Activated CD4-positive, alpha-beta T cell treated with anti-CD3 and anti-CD28 coated beads for 48 hours (primary cell): ENCODE results near the gene TRAF7.

ENCODE experiments used
- DNase-seq: peaks from one replicate; pipeline ENCODE4 v3.0.0-alpha.2; 2020

The TRAF7 gene

DNA sequence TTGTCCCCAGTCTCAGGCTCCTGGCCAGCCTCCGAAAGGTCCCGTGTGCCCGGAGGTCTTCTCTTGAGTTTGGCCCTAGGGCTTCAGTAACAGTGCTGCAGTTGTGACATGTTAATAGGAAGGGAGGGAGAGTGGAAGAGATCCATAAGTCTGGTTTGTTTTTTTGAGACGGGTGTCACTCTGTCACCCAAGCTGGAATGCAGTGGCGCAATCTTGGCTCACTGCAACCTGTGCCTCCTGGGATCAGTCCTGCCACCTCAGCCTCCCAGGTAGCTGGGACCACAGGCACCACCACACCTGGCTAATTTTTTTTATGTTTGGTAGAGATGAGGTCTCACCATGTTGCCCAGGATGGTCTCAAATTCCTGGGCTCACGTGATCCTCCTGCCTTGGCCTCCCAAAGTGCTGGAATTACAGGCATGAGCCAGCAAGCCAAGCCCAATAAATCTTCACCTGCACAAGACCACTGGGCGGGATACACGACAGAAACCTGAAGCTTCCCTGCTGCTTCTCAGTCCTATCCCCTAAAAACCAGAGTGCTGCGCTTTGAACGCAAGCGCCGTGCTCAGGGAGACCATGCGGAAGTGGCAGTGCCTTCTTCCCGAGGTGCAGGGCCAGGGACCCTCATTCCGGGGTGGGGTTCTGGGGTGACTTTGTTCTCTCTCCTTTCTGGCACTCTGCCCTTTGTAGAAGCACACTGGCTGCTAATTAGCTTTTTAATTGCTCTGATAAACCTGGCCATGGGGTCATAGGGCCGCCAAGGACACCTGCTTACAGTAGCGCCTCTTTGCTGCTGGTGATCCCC lies 10.9 kb downstream of the TRAF7 start:
- no peak for DNase-seq

DNA sequence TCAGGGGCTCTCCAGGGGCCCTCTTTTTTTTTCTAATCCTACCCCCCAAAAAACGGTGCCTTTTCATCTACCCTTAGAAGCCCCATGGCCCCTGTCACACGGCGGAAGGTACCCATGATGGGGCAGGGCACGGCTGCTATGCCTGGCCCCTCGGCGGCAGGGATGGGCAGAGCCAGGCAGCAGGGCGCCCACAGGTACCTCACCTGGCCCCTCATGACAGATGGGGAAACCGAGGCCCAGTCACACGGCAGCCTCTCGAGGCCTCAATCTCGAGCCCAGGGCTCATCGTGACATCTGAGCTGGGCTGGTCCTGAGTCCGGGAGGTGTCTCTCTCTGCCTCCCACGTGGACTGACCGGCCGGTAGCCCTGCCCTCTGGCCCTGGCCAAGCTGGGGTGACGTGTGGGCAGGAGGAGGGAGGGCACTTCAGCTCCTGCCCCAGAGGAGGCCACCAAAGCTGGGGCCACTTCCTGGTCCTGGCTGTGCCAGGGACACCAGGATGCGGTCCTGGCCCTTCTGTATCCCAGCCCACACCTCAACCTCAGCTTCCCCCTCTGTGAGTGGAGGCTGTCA lies 11.6 kb downstream of the TRAF7 start:
- no peak for DNase-seq

DNA sequence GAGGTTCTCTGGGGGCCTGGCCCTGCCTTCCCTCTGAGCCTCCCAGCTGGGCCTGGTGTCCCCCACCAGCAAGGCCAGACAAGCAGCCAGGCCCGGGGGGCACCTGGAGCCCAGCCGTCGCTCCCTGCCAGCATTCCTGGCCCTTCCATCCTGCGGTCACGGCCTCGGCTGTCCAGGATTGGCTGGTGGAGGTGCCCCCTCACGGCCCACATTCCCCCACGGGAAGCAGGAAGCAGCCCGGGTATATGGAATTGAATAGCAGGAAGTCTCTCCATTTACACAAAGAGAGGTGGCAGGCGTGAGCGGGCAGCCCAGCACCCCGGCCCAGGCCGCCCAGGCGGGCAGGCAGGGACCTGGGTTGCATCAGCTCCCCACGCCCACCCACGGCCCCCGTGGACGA lies 14.5 kb downstream of the TRAF7 start:
- no peak for DNase-seq

DNA sequence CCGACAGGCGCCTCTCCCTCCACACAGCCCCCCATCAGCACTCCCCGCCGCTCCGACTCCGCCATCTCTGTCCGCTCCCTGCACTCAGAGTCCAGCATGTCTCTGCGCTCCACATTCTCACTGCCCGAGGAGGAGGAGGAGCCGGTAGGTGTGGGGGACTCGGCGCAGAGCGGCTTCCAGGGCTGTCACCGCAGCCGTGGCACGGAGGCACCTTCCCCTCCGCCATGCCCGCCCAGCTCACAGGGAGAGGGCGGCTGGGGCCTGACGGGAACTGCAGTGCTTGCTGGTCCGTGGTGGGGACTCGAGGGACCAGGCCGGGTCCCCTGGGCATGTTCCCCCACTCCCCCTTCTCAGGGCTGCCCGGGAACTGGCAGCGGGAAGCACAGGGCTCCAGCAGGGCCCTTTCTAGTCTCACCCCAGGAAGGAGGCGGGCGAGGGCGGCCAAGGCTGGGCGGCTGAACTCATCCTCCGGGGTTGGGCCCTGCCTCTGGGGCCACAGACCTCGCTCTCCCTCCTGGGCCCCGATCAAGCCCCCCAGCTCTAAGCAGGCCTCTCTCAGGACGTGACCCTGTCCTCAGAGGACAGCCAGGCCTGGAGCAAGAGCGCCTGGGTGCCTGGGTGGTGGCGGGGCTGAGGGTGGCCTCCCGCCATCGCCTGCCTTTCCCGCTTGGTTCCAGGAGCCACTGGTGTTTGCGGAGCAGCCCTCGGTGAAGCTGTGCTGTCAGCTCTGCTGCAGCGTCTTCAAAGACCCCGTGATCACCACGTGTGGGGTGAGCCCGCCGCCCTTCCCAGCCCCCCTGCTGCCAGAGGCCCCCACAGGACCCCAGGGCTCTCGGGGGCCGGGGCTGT lies 15.2 kb downstream of the TRAF7 start:
- no peak for DNase-seq

DNA sequence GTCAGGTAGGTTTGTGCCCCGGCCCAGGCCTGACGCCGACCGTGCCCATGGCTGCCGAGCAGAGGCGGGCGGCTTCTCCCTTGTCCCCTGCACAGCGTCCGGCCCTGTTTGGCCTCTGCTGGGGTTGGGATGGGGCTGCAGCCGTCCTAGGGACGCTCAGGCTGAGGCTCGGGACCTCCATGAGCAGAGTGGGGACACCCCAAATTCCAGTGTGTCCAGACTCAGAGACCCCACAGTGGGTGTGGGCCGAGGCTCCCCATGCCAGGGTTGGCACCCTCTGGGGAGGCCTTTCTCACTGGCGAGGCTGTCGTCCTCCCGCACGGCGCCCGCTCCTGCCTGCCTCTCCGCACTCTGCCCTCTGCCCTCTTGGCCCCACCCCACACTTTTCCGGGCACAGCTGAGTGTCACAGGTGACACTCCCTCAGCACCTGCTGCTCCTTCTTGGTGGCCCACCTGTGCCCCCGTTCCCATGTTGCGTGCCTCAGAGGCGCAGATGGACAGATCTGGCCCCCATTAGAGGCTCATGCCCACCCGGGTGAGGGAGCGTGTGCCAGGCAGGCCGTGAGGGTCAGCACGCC lies 16.1 kb downstream of the TRAF7 start:
- no peak for DNase-seq

DNA sequence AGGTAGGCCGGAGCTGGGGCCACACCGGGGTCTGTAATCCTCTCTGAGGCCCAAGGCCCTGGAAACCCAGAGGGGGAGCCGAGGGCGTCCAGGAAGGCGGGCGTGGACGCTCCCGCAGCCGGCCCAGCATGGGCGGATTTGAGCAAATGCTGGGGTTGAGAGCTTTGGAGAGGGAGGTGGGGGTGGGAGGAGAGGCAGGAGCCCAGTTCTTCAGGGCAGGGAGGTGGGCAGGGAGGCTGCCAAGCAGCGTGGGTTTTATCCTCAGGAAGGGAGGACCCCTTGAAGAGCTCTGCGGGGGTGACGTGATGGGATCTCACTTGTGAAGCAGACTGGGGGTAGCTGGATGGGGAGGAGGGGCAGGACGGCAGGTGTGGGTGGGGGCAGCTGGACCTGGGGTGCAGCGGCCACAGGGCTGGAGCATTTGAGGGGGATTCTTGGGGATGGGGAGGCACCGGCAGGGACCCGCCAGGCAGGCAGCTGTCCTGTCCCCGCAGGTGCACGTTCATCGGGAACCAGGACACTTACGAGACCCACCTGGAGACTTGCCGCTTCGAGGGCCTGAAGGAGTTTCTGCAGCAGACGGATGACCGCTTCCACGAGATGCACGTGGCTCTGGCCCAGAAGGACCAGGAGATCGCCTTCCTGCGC lies 17.2 kb downstream of the TRAF7 start:
- DNase-seq: no peak

DNA sequence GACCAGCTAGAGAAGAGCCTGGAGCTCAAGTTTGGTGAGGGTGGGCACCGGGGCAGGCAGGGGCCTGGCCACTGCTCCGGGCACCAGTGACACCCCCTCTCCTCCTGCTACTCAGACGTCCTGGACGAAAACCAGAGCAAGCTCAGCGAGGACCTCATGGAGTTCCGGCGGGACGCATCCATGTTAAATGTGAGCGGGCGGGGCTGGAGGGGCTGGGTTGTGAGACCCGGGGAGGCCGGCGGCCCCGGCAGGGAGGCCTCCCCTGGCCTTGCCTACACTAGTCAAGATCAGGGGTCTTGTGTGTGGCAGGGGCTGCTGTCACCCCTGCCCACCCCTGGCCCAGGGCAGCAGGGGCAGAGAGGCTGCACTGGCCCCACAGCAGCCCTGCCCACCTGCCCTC lies 17.8 kb downstream of the TRAF7 start:
- DNase-seq: no peak

DNA sequence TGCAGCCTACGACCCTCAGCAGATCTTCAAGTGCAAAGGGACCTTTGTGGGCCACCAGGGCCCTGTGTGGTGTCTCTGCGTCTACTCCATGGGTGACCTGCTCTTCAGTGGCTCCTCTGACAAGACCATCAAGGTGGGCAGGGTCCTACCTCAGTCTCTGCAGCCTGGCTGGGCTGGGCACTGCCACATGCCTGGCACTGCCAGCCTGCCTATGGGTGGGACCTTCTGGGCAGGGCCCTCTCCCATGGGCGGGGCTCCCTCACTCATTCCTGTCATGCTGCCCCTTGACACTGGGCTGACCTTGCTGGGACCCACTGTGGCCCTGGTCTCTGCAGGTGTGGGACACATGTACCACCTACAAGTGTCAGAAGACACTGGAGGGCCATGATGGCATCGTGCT lies 18.3 kb downstream of the TRAF7 start:
- no peak for DNase-seq

DNA sequence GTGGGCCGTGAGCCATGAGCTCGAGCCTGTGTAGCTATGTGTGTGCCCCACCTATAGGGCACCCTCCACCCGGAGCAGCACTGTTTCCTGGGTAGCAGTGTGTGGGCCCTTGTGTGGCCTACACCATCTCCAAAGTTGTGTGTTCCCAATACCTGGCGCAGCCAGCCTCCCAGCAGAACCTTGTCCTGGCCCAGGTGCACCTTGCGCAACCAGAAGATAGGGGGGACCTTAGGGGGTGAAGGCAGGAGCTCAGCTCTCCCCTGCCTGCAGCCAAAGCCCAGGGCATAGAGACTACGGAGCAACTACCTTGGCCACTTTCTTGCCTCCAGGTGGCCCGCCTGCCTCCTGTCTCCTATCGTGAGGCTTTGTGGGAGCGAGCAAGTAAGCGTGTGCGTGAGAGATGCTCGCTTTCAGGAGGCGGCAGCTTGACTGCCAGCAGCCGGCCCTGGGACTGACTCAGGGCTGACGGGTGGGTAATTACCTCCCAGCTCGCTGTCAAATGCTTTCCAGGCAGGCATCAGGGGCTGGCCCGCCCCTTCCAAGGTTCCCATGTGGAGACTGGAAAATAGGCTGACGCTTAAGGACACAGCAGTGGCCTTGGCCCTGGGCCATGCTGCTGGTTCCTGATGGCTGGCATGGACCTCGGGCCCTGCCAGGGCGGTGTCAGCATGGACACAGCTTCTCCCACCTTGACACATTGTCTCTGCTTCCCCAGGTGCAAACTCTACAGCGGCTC lies 19.0 kb downstream of the TRAF7 start:
- DNase-seq: no peak

DNA sequence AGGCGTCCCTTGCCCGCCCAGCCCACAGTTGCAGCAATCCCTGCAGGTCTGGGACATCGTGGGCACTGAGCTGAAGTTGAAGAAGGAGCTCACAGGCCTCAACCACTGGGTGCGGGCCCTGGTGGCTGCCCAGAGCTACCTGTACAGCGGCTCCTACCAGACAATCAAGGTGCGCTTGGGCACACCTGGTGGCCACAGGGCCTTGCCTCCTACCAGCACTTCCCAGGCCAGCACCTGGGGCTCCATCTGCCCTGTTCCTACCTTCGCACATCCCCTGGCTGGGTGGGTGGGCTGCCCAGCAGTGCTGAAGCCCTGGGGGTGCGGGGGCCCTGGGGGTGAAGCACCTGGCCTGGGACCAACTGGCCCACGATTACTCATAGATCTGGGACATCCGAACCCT lies 19.9 kb downstream of the TRAF7 start:
- no peak for DNase-seq

DNA sequence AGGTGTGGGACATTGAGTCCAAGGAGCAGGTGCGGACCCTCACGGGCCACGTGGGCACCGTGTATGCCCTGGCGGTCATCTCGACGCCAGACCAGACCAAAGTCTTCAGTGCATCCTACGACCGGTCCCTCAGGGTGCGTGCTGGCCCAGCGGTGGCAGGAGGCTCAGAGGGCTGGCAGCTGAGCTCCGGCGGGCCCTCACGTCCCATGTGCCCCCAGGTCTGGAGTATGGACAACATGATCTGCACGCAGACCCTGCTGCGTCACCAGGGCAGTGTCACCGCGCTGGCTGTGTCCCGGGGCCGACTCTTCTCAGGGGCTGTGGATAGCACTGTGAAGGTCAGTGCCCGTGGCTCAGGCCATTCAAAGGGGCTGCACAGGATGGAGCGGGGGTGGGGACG lies 20.5 kb downstream of the TRAF7 start:
- no peak for DNase-seq

DNA sequence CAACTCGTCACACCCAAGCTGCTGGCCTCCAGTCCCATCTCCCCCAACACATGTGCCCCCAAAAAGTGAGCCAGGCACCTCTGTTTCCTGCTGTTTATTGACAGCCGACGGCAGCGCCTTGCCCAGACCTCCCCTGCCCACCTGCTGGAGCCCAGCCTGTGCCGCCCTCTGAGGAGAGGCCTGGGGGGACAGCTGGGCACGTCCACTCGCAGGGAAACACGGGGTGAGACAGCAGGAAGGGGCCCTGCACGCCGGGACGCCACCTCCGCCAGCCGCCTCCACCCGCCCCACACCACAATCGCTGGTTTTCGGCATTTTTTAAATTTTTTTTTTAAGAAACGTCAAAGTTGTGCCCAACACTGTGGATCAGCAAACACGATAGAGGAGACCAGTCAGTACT lies 21.5 kb downstream of the TRAF7 start:
- no peak for DNase-seq

DNA sequence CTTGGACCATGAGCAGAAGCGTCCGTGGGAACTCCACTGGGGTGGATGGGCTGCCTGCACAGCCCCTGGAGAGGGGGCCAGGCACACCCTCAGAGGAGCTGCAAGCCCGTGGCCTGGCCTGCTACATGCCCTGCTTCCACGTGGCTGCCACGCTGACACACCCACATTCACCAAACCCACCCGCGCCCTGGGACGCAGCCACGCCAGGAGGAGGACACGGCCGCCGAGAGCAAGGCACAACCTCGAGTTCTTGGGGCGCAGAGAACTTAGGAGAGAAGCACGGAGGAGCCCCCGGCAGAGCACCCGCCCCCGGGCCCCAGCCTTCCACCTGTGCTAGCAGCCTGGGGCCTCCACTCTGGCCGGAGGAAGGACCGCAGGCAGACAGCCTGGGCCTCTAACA lies 22.0 kb downstream of the TRAF7 start:
- DNase-seq: no peak

DNA sequence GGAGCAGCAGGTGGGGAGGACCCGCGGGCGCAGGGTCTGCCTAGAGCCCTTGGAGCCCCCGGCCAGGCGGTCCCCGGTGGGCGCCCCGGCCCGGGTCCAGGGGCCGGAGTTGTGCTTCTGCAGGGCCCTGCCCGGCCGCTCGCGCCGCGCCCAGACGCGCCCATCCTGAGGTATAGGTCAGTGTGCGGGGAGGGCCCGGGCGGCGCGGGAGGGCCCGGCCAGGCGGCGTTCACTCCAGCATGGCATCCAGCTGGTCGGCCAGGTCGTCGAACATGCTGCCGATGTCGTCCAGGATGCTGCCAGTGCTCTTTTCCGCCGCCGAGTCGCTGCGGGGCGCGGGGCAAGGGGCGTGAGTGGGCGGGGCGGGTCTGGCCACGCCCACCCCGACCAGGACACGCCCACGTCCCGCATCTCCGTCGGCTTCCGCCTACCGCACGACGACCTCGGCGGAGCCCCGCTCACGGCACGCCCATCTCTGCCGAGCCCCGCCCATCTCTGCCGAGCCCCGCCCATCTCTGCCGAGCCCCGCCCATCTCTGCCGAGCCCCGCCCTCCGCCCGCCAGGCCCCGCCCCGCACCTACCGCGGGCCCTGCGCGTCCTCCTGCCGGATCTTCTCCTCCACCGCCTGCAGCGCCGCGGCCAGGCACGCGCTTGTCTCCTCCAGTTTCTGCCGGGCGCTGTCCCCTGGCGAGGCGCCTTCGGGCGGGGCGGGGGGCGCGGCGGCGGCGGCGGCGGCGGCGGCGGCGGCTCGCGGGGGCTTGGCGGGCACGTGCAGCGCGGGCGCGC lies 22.9 kb downstream of the TRAF7 start:
- peak; percentile 64 for DNase-seq

DNA sequence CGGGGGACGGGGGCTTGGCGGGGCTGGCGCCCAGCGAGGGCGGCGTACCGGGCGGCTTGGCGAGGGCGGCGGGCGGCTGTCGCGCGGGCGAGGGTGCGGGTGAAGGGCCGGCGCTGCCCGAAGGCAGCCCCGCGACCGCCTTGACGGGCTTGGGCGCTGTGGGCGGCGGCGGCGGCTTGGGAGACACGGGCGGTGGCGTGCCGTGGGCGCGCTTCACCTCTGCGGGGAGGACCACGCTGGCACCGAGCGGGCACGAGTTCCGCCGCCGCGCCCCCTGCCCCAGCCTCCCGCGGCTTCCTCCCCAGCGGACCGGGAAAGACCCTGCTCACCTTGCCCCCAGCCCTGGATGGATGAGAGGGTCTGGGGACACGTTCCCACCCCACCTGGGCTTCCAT lies 23.5 kb downstream of the TRAF7 start:
- no peak for DNase-seq

DNA sequence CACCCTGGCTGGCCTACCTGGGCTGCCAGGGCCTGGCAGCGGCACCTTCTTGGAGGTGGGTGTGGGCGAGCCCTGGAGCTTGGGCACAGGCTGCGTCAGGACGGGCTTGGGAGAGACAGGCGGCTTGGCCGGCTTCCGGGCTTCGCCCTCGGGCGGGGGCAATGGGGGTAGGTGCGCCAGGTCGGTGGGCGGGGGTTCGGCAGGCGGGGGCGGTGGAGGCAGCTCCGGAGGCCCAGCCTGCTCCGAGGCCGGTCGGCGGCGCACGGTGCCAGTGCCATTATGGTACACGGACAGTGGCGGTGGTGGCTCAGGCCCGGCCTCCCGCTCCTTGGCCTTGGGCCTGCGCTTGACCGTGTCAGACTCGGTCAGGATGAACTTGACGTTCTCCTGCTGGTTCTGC lies 24.0 kb downstream of the TRAF7 start:
- no peak for DNase-seq

DNA sequence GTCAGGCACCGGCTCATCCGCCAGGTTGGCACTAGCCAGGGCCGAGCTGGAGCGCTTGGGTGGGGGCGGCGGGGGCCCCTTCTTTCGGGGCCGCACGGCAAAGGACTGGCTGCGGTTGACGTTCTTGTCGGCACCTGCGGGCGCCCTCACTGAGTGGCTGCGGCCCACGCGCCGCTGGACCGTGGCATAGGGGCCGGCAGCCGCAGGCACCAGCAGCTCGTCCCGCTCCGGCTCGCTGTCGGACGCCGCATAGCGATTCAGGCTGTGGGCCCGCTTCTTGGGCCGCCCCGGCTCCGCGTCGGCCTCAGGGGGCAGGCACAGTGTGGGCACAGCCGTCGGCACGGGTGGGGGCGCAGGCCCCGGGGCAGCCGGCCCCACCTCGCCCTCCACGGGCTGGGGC lies 24.9 kb downstream of the TRAF7 start:
- DNase-seq: no peak

DNA sequence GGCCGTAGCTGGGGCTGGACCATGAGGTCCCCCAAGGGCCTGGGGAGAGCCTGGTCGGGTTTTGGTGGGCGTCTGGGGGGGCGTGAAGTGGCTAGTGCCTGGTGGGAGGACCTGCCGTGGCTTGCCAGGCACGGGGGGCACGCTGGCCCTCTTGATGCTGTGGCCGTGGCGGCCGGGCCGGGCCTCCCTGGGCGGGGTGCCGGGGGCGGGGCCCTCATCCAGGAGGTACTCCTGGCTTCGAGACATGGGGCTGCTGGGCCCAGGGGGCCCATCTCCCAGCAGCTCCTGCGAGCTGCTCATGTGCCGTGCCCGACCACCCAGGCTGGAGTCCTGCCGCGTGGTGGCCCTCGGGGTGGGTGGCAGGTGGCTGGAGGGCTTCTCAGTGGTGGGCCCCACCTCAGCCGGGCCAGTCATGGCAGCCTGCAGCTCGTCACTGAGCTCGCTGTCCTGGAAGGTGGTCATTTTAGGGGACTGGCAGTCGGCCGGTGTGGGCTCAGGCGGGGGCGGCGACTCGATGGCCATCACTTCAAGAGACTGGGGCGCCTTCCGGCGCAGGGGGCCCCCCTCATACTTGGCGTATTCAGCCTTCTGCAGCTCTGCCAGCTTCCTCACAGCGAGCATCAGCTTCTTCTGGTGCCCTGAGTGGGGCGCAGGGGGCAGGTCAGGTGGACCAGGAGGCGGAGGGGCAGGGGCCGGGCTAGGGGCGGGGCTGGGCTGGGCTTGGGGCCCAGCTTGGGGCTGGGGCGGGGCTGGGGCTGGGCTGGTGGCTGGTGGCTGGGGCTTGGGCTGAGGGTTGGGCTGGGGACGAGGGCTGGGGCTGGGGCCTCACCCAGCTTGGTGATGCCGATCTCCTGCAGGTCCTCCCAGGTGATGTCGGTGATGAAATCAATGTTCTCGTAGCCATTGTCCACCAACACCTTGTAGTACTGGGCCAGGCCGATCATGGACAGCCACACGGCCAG lies 25.7 kb downstream of the TRAF7 start:
- DNase-seq: no peak

DNA sequence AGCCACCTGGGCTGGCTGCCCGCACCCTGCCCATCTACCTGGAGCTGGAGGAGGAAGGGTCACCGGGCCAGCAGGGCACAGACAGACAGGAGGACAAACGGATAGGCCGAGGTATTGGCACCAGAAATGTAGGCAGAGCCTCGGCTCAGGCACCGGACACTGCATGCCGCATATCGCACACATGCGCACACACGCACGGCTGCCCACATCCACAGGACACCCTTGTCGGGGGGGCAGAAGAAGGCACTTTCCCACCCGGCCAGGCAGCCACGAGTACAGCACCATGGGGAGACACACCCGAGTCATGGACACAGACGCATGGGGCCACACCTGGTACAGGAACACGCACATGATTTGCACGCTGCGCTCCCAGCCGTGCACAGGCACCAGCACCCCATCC lies 26.4 kb downstream of the TRAF7 start:
- no peak for DNase-seq

DNA sequence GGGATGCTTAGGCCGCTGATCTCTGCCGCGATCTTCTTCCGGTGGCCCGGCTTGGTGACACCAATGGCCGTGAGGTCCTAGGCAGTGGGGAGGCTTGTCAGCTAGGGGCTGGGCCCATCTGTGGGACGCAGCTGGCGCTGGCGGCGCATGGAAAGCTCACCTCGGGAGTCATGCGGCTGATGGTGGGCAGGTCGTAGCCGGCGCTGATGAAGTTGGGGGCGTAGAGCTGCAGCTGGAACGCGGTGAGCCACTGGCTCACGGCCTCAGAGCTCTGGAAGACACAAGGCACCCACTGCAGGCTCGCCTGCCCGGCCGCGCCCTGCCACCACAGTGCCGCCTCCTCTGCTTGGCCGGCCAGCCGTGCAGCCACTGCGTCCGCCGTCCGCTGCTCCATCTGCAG lies 28.1 kb downstream of the TRAF7 start:
- no peak for DNase-seq
